MCF 10A (cell line): ENCODE results near the gene ANXA4. TPM values are rescaled to one million over a fixed set of nuclear protein-coding genes. Genes with fewer than 3 reads are reported as not detected.
"Not testable (repeated sequence)": the region's sequence is repeated elsewhere in the genome, so short reads cannot be mapped to it uniquely, and the experiment has no call there.

ENCODE experiments used
- BruUV-seq: library from RNA; stranded (reverse); fragments of 400-500 nt; replicated peaks from 2 replicates; lab custom pipeline; 2021; lab: Mats Ljungman, UMichigan
- CTCF ChIA-PET: fragments of 300-600 bp; sonication (Branson Sonifier 250); formaldehyde crosslinking; extraction: SDS; loops from one replicate; lab custom pipeline; 2021; ENCODE audit warnings: antibody characterized with exemption, inconsistent platforms; lab: Yijun Ruan, JAX
- POLR2A ChIA-PET: fragments of 300-600, 350-650 bp; sonication (Branson Sonifier 250); formaldehyde crosslinking; extraction: SDS; loops from one replicate; lab custom pipeline; 2020; ENCODE audit warnings: antibody characterized with exemption, inconsistent platforms; lab: Yijun Ruan, JAX
- DNase-seq: peaks from one replicate; pipeline ENCODE4 v3.0.0-alpha.2; 2018; ENCODE audit not compliant: unreplicated experiment
- H3K27ac Mint-ChIP-seq: one replicate; pipeline ENCODE4 v1.8.0; 2022; ENCODE audit warnings: mild to moderate bottlenecking, low read depth, mixed read lengths; ENCODE audit not compliant: unreplicated experiment
- H3K27me3 Mint-ChIP-seq: one replicate; pipeline ENCODE4 v1.8.0; 2022; ENCODE audit warnings: mixed read lengths; ENCODE audit not compliant: insufficient read depth, unreplicated experiment
- H3K36me3 Mint-ChIP-seq: one replicate; pipeline ENCODE4 v1.8.0; 2022; ENCODE audit warnings: mild to moderate bottlenecking, moderate library complexity, mixed read lengths; ENCODE audit not compliant: insufficient read depth, unreplicated experiment
- H3K4me1 Mint-ChIP-seq: one replicate; pipeline ENCODE4 v1.8.0; 2022; ENCODE audit warnings: mixed read lengths; ENCODE audit not compliant: insufficient read depth, unreplicated experiment
- H3K4me3 Mint-ChIP-seq: one replicate; pipeline ENCODE4 v1.8.0; 2022; ENCODE audit warnings: mild to moderate bottlenecking, moderate library complexity, mixed read lengths; ENCODE audit not compliant: unreplicated experiment
- H3K9me3 Mint-ChIP-seq: one replicate; pipeline ENCODE4 v1.8.0; 2022; ENCODE audit warnings: mixed read lengths; ENCODE audit not compliant: unreplicated experiment
- intact Hi-C: fragments of 100-400 bp; cut with micrococcal nuclease; formaldehyde crosslinking; loops from 2 replicates; pipeline ENCODE4 v1.14.1; 2022
- total RNA-seq: library from RNA; stranded (reverse); gene quantifications from 2 replicates; pipeline ENCODE4 v1.2.3, GENCODE V29; 2022
- TF ChIP-seq, protein P1 (sequence below): fragments of 200-600 bp; IDR thresholded peaks from one replicate; pipeline ENCODE4 v1.8.0; 2022; ENCODE audit warnings: antibody characterized with exemption, mild to moderate bottlenecking; ENCODE audit not compliant: unreplicated experiment

ANXA4 gene
- total RNA-seq, 1 experiment from 2014 or later: 82.9 TPM

DNA sequence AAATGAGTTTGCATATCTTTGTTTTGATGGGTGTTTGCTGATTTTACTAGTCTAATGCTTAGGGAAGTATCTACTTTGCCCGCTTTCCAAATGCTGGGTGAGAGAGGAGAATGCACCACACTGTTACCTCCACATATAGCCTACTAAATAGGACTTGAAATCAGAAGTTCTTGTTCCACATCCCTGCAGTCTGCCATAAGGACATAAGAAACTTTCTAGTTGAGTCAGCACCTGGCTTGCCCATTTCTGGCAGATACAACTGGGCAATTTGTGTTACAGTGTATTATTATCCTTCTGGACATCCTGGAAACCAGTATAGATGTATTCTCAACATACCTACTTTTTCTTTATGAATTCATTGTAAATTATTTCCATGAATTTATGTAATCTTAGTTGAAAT lies 29.5 kb downstream of the ANXA4 start:
- peak overlapping the region; percentile 86 for H3K27ac Mint-ChIP-seq
- DNase-seq: no peak
- no peak overlapping the region for H3K4me3 Mint-ChIP-seq
- intact Hi-C loops: loop anchor here (5.0 kb wide), 1 partner anchor 46 kb away; no protein-coding TSS in a partner anchor
- BruUV-seq: no TSS peak
- no peaks in the 10 kb centered on the region for H3K27me3 Mint-ChIP-seq
- H3K4me1 Mint-ChIP-seq: peaks cover 37% of the 10 kb centered on the region
- no peaks in the 10 kb centered on the region for H3K36me3 Mint-ChIP-seq
- TF ChIP-seq, protein P1, sequence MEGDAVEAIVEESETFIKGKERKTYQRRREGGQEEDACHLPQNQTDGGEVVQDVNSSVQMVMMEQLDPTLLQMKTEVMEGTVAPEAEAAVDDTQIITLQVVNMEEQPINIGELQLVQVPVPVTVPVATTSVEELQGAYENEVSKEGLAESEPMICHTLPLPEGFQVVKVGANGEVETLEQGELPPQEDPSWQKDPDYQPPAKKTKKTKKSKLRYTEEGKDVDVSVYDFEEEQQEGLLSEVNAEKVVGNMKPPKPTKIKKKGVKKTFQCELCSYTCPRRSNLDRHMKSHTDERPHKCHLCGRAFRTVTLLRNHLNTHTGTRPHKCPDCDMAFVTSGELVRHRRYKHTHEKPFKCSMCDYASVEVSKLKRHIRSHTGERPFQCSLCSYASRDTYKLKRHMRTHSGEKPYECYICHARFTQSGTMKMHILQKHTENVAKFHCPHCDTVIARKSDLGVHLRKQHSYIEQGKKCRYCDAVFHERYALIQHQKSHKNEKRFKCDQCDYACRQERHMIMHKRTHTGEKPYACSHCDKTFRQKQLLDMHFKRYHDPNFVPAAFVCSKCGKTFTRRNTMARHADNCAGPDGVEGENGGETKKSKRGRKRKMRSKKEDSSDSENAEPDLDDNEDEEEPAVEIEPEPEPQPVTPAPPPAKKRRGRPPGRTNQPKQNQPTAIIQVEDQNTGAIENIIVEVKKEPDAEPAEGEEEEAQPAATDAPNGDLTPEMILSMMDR: no peak
- ChIA-PET CTCF (interaction anchor here (1.3 kb wide), 1 partner anchor 16 kb away, joined by 3 read pairs; no protein-coding TSS in a partner anchor), POLR2A (interaction anchor here (0.8 to 8.9 kb wide), 7 partner anchors 8 to 48 kb away, joined by 3 to 90 read pairs (median 6); partner anchors contain the start of gene ANXA4)
- no peaks in the 10 kb centered on the region for H3K9me3 Mint-ChIP-seq

DNA sequence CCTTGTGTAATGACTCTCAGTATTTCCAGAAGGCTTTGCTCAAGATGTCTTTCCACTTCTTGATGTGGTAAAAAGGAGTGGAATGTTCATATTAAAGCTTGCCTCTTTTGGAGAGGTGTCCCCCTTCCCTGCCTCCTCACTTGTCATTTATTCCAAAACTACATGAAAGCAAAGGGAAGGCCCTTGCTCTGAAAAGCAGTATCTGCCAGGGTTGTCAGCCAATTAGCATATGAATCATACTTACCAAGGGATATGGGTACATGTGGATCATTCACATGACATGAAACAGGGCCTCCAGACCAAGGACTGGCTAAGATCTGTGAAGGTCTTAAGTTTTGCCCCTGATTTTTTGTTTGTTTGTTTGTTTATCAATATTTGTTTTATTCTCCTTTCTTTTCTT lies 31.3 kb downstream of the ANXA4 start:
- no peak overlapping the region for H3K4me3 Mint-ChIP-seq
- peak; percentile 48 for DNase-seq
- CTCF ChIA-PET: interaction anchor here (0.7 kb wide), 1 partner anchor 17 kb away, joined by 3 read pairs; no protein-coding TSS in a partner anchor
- H3K4me1 Mint-ChIP-seq: peaks cover 26% of the 10 kb centered on the region
- no peaks in the 10 kb centered on the region for H3K9me3 Mint-ChIP-seq
- intact Hi-C loops: loop anchor here (5.0 kb wide), 1 partner anchor 44 kb away; no protein-coding TSS in a partner anchor
- peak overlapping the region; percentile 57 for H3K27ac Mint-ChIP-seq
- POLR2A ChIA-PET: interaction anchor here (0.6 to 8.9 kb wide), 6 partner anchors 8 to 314 kb away, joined by 3 to 90 read pairs (median 6); partner anchors contain the start of gene ANXA4
- TF ChIP-seq, protein P1: no peak
- BruUV-seq: no TSS peak
- H3K27me3 Mint-ChIP-seq: no peaks in the 10 kb centered on the region
- no peaks in the 10 kb centered on the region for H3K36me3 Mint-ChIP-seq

DNA sequence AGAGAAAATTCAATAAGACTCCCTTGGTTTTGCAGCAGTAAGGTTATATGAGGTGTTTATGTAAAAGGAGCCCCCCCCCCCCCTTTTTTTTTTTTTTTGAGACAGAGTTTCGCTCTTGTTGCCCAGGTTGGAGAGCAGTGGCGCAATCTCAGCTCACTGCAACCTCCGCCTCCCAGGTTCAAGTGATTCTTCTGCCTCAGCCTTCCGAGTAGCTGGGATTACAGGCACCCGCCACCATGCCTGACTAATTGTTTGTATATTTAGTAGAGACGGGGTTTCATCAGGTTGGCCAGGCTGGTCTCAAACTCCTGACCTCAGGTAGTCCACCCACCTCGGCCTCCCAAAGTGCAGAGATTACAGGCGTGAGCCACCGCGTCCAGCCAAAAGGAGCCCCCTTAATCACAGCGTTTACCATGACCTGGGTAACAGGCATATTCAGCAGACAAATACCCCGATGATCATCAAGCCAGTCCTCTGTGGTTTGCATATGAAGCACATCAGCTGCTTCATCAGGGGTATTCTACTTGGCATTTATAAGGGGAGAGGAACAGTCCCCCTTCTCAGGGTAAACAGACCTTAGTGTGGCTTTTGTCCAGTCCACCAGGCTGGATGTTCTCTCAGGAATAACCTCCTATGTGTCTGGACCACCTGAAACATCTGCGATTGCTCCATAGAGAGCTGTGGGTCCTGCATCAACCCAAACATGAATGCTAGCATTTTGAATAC lies 32.5 kb downstream of the ANXA4 start:
- DNase-seq, H3K4me3 Mint-ChIP-seq, H3K27ac Mint-ChIP-seq, H3K27me3 Mint-ChIP-seq, BruUV-seq, H3K9me3 Mint-ChIP-seq, CTCF ChIA-PET, H3K36me3 Mint-ChIP-seq: not testable (repeated sequence)
- H3K4me1 Mint-ChIP-seq: peaks cover 31% of the 10 kb centered on the region
- POLR2A ChIA-PET: interaction anchor here (1.0 kb wide), 1 partner anchor 11 kb away, joined by 3 read pairs; no protein-coding TSS in a partner anchor
- intact Hi-C loops: loop anchor here (5.0 kb wide), 1 partner anchor 43 kb away; no protein-coding TSS in a partner anchor

DNA sequence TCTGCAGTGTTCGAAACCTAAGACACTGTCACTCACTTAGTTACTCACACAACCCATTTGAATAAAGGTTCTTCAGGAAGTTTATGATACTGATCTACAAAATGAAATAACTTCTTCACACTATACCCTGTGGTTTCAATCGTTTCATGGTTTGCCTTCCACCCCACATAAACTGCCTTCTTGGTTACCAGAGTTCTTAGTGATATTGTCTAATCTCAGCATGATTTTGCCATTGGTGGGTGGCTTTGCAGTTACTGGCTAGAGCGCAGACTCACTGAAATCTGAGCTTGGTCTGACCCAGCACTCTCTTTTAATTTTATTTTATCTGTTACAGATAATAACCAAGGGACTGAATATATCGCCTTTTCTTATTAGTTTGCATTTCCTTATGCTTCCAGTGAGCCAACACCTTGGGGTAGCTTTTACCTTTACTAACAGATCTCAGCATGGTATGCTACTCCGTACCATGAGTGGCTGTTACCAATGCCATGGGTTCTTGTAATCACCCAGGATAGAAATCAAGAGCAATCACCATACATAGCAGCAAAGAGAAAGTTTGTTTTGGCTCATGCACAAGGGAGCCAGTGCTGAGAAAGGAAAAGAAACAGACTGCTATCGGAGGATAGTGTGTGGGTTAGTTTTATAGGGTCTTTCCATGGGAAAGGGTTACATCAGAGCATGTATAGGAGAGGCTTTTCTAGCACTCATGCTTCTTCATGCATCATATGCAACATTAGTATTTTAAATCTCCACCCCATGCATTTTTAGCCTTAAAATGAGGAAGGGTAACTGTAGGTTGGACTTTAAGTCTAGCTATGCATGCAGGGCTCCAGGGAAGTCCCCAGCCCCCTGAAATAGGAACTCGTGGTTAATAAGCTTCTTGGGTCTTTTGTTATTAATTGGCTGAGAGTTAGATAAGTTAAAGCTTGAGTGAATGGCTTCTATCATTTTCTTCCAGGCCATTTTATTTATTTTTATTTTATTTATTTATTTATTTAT lies 33.3 kb downstream of the ANXA4 start:
- H3K27me3 Mint-ChIP-seq: no peaks in the 10 kb centered on the region
- BruUV-seq: no TSS peak
- no peaks in the 10 kb centered on the region for H3K36me3 Mint-ChIP-seq
- DNase-seq: no peak
- TF ChIP-seq, protein P1: no peak
- intact Hi-C loops: loop anchor here (5.0 kb wide), 1 partner anchor 42 kb away; no protein-coding TSS in a partner anchor
- ChIA-PET CTCF (interaction anchor here (0.6 to 1.8 kb wide), 5 partner anchors 41 to 1085 kb away, joined by 3 to 8 read pairs (median 3); no protein-coding TSS in a partner anchor), POLR2A (interaction anchor here (1.0 to 1.8 kb wide), 3 partner anchors 10 to 34 kb away, joined by 3 to 9 read pairs (median 3); partner anchors contain the start of gene ANXA4)
- peaks cover 31% of the 10 kb centered on the region for H3K4me1 Mint-ChIP-seq
- no peak overlapping the region for H3K4me3 Mint-ChIP-seq
- no peaks in the 10 kb centered on the region for H3K9me3 Mint-ChIP-seq
- no peak overlapping the region for H3K27ac Mint-ChIP-seq
